Peyer's patch (tissue), 4 donors: ENCODE results near the gene SLC39A9. TPM values are rescaled to one million over a fixed set of nuclear protein-coding genes. Genes with fewer than 3 reads are reported as not detected.

ENCODE experiments used
- DNase-seq, 3 donors: peaks; one replicate each; pipeline ENCODE4 v3.0.0-alpha.2; 2017 to 2019
- H3K27ac ChIP-seq, 4 donors: fragments of 200-600 bp; sonication (generic); one replicate each; pipeline ENCODE4 v1.5.1; 2016 to 2019
- H3K27me3 ChIP-seq, 2 donors: fragments of 200-600 bp; sonication (generic); one replicate each; pipeline ENCODE4 v1.5.1; 2019
- H3K36me3 ChIP-seq, 3 donors: fragments of 200-600 bp; sonication (generic); one replicate each; pipeline ENCODE4 v1.5.1; 2016 to 2019
- H3K4me1 ChIP-seq, 4 donors: fragments of 200-600 bp; sonication (generic); one replicate each; pipeline ENCODE4 v1.5.1; 2016 to 2019
- H3K4me3 ChIP-seq, 4 donors: fragments of 200-600 bp; sonication (generic); 1 replicate in 3 of 4; 2 replicates in 1 of 4; pipeline ENCODE4 v1.5.1; 2016 to 2019; ENCODE audit warnings: mild to moderate bottlenecking in 1 of 4
- H3K9me3 ChIP-seq, 4 donors: fragments of 200-600 bp; sonication (generic); one replicate each; pipeline ENCODE4 v1.5.1; 2016 to 2019; ENCODE audit warnings: mild to moderate bottlenecking in 1 of 4
- CTCF ChIP-seq, 6 experiments: fragments of 450-650 bp in 4 of 6; fragments of 200-600 bp in 2 of 6; sonication (generic) in 1 of 6; IDR thresholded peaks; one replicate each; pipeline ENCODE4 v1.5.1; 2017 to 2019; ENCODE audit warnings: antibody characterized with exemption in 6 of 6, mild to moderate bottlenecking in 3 of 6, moderate library complexity in 1 of 6
- POLR2A ChIP-seq, 2 donors: fragments of 450-650 bp; IDR thresholded peaks; one replicate each; pipeline ENCODE4 v1.5.1; 2017; ENCODE audit warnings: antibody characterized with exemption in 2 of 2, mild to moderate bottlenecking in 2 of 2, moderate library complexity in 2 of 2
- total RNA-seq, 4 donors: library from RNA; depleted of rRNA; stranded (reverse); fragments of >200 nt; gene quantifications; one replicate each; pipeline ENCODE4 v1.1.0, GENCODE V29; 2016

Gene SLC39A9
- total RNA-seq, 4 donors from 2014 or later: 30.5 to 113 (median 77.9) TPM

GRCh38 chr14:69500096-69500495 lies 101.6 kb downstream of the SLC39A9 start:
- Histone ChIP-seq H3K36me3 (no peaks in the 10 kb centered on the region), H3K9me3 (no peaks in the 10 kb centered on the region), H3K27ac (no peak overlapping the region), H3K27me3 (no peaks in the 10 kb centered on the region), H3K4me1 (no peaks in the 10 kb centered on the region), H3K4me3 (no peak overlapping the region)
- DNase-seq: no peak
- TF ChIP-seq CTCF (IDR thresholded peaks at IDR 0.05) (no peak), POLR2A (IDR thresholded peaks at IDR 0.05) (no peak)

- H3K4me1 ChIP-seq: no peaks in the 10 kb centered on the region
- H3K4me3 ChIP-seq: no peak overlapping the region
- H3K27ac ChIP-seq: no peak overlapping the region
- no peaks in the 10 kb centered on the region for H3K9me3 ChIP-seq
- no peak for TF ChIP-seq POLR2A (IDR thresholded peaks at IDR 0.05)
- no peak for TF ChIP-seq CTCF (IDR thresholded peaks at IDR 0.05)
- no peaks in the 10 kb centered on the region for H3K27me3 ChIP-seq
- no peak for DNase-seq
- no peaks in the 10 kb centered on the region for H3K36me3 ChIP-seq
Measured at GRCh38 chr14:69500736-69501135, 102.2 kb downstream of the SLC39A9 start.

- Histone ChIP-seq H3K9me3 (no peaks in the 10 kb centered on the region), H3K4me1 (no peaks in the 10 kb centered on the region), H3K27ac (no peak overlapping the region), H3K36me3 (no peaks in the 10 kb centered on the region), H3K4me3 (no peak overlapping the region), H3K27me3 (no peaks in the 10 kb centered on the region)
- no peak for DNase-seq
- TF ChIP-seq CTCF (IDR thresholded peaks at IDR 0.05): no peak
- no peak for TF ChIP-seq POLR2A (IDR thresholded peaks at IDR 0.05)
Measured at GRCh38 chr14:69501423-69501838, 102.9 kb downstream of the SLC39A9 start.

- Histone ChIP-seq H3K27ac (no peak overlapping the region), H3K9me3 (no peaks in the 10 kb centered on the region), H3K4me1 (no peaks in the 10 kb centered on the region), H3K36me3 (no peaks in the 10 kb centered on the region), H3K4me3 (no peak overlapping the region), H3K27me3 (no peaks in the 10 kb centered on the region)
- TF ChIP-seq POLR2A (IDR thresholded peaks at IDR 0.05) (no peak), CTCF (IDR thresholded peaks at IDR 0.05) (no peak)
- no peak for DNase-seq
Measured at GRCh38 chr14:69504775-69505174, 106.3 kb downstream of the SLC39A9 start.

GRCh38 chr14:69505338-69506240 lies 107.1 kb downstream of the SLC39A9 start:
- TF ChIP-seq POLR2A (IDR thresholded peaks at IDR 0.05): no peak
- no peak overlapping the region for H3K4me3 ChIP-seq
- no peaks in the 10 kb centered on the region for H3K36me3 ChIP-seq
- no peaks in the 10 kb centered on the region for H3K9me3 ChIP-seq
- H3K27me3 ChIP-seq: no peaks in the 10 kb centered on the region
- no peak overlapping the region for H3K27ac ChIP-seq
- no peaks in the 10 kb centered on the region for H3K4me1 ChIP-seq
- no peak for DNase-seq

GRCh38 chr14:69506241-69506595 lies 107.7 kb downstream of the SLC39A9 start:
- TF ChIP-seq CTCF (IDR thresholded peaks at IDR 0.05): no peak
- no peak for TF ChIP-seq POLR2A (IDR thresholded peaks at IDR 0.05)
- no peaks in the 10 kb centered on the region for H3K36me3 ChIP-seq

More at GRCh38 chr14:69506241-69506595, 107.7 kb downstream of the SLC39A9 start:
- Histone ChIP-seq H3K9me3 (no peaks in the 10 kb centered on the region), H3K4me3 (no peak overlapping the region), H3K27ac (no peak overlapping the region), H3K4me1 (no peaks in the 10 kb centered on the region), H3K27me3 (no peaks in the 10 kb centered on the region)
- no peak for DNase-seq
